HG03571 (cell line): ENCODE data around the gene HOXB3.

Experiments used
- ATAC-seq: cut with Tn5 transposase; IDR thresholded peaks from one replicate; pipeline ENCODE4 v1.9.1; 2021; ENCODE audit not compliant: unreplicated experiment

Gene HOXB3

GRCh38 chr17:48626245-48627117 is 36.4 kb upstream of the HOXB3 start, which contains the start of gene HOXB9:
Gene HOXB9, minus strand, starts transcription at chr17:48626358. Its CDS starts 89 bp downstream, at chr17:48626269.
- ATAC-seq: no peak

GRCh38 chr17:48625495-48626244 is 35.6 kb upstream of the HOXB3 start:
- ATAC-seq: no peak

GRCh38 chr17:48624544-48625494 is 34.8 kb upstream of the HOXB3 start:
- ATAC-seq: no peak

- ATAC-seq: no peak
Observed at GRCh38 chr17:48624118-48624517, 34.1 kb upstream of the HOXB3 start.

GRCh38 chr17:48623583-48623982 is 33.5 kb upstream of the HOXB3 start:
- ATAC-seq: no peak

- no peak for ATAC-seq
Observed at GRCh38 chr17:48622857-48623256, 32.8 kb upstream of the HOXB3 start.

GRCh38 chr17:48621410-48622392 is 31.7 kb upstream of the HOXB3 start:
- ATAC-seq: no peak

GRCh38 chr17:48620461-48621139 is 30.6 kb upstream of the HOXB3 start:
- no peak for ATAC-seq

- no peak for ATAC-seq
Observed at GRCh38 chr17:48619826-48620449, 29.9 kb upstream of the HOXB3 start.

- ATAC-seq: no peak
Observed at GRCh38 chr17:48618256-48618896, 28.3 kb upstream of the HOXB3 start.

GRCh38 chr17:48617471-48618255 is 27.6 kb upstream of the HOXB3 start:
- no peak for ATAC-seq

- no peak for ATAC-seq
Observed at GRCh38 chr17:48616717-48617470, 26.9 kb upstream of the HOXB3 start.

GRCh38 chr17:48615963-48616716 is 26.1 kb upstream of the HOXB3 start:
- ATAC-seq: no peak

GRCh38 chr17:48615047-48615962 is 25.3 kb upstream of the HOXB3 start, which contains the start of gene HOXB8:
Gene HOXB8, minus strand, starts transcription at chr17:48615292. Its CDS starts 588 bp downstream, at chr17:48614704.
- no peak for ATAC-seq
